ENCODE results near the gene IFT43.

IFT43 gene

GRCh38 chr14:76083796-76084765 lies 98.5 kb downstream of the IFT43 start:
- no peak for DNase-seq

- DNase-seq: no peak
Measured at GRCh38 chr14:76085358-76085757, 99.8 kb downstream of the IFT43 start.

GRCh38 chr14:76086636-76087035 lies 101.1 kb downstream of the IFT43 start:
- no peak for DNase-seq

GRCh38 chr14:76088326-76088725 lies 102.8 kb downstream of the IFT43 start:
- DNase-seq: no peak

- DNase-seq: no peak
Measured at GRCh38 chr14:76088771-76089571, 103.4 kb downstream of the IFT43 start.

GRCh38 chr14:76089575-76089974 lies 104.0 kb downstream of the IFT43 start:
- no peak for DNase-seq

- DNase-seq: no peak
Measured at GRCh38 chr14:76090616-76091391, 105.2 kb downstream of the IFT43 start.

GRCh38 chr14:76093077-76093476 lies 107.5 kb downstream of the IFT43 start:
- no peak for DNase-seq

GRCh38 chr14:76096257-76096656 lies 110.7 kb downstream of the IFT43 start:
- no peak for DNase-seq

GRCh38 chr14:76097547-76097946 lies 112.0 kb downstream of the IFT43 start:
- DNase-seq: no peak

- DNase-seq: no peak
Measured at GRCh38 chr14:76098047-76098446, 112.5 kb downstream of the IFT43 start.

GRCh38 chr14:76098916-76099675 lies 113.5 kb downstream of the IFT43 start:
- DNase-seq: no peak

- DNase-seq: no peak
Measured at GRCh38 chr14:76100236-76100635, 114.7 kb downstream of the IFT43 start.

GRCh38 chr14:76101391-76102379 lies 116.1 kb downstream of the IFT43 start:
- no peak for DNase-seq

- no peak for DNase-seq
Measured at GRCh38 chr14:76104802-76105355, 119.3 kb downstream of the IFT43 start.

GRCh38 chr14:76106188-76106587 lies 120.6 kb downstream of the IFT43 start:
- no peak for DNase-seq

GRCh38 chr14:76109087-76109880 lies 123.7 kb downstream of the IFT43 start:
- DNase-seq: no peak

- DNase-seq: no peak
Measured at GRCh38 chr14:76112889-76113624, 127.5 kb downstream of the IFT43 start.

GRCh38 chr14:76113691-76114090 lies 128.1 kb downstream of the IFT43 start:
- no peak for DNase-seq

All from NCI-H187 treated with DMSO at 0.1 percent for 48 hours (cell line).